Stimulated activated naive CD4-positive, alpha-beta T cell treated with Interleukin-2 at 50 U/mL for 16 hours (primary cell): ENCODE data around the gene PROS1.
"Not testable (repeated sequence)": the region's sequence is repeated elsewhere in the genome, so short reads cannot be mapped to it uniquely, and the experiment has no call there.

ENCODE experiments used
- DNase-seq: peaks from one replicate; lab custom pipeline; 2025; lab: John Stamatoyannopoulos, UW

PROS1 gene

GRCh38 chr3:93873412-93873811 lies 100.3 kb downstream of the PROS1 start:
- DNase-seq = not testable (repeated sequence)

- DNase-seq = no peak
Measured at GRCh38 chr3:93867425-93867824, 106.3 kb downstream of the PROS1 start.

- DNase-seq = no peak
Measured at GRCh38 chr3:93861017-93861416, 112.7 kb downstream of the PROS1 start.

DNA sequence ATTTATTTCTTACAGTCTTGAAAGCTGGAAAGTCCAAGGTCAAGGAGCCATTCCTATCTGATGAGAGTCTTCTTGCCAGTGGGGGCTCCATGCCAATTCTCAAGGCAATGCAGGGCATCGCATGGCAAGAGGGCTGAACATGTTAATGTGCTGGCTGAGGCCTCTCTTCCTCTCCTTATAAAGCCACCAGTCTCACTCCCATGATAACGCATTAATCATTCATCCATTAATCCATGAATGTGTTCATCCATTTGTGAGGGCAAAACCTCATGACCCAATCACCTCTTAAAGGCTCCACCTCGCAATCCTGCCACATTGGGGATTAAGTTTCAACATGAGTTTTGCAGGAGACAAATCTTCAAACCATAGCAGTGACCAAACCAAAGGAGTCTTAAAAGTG lies 118.3 kb downstream of the PROS1 start:
- DNase-seq = no peak

DNA sequence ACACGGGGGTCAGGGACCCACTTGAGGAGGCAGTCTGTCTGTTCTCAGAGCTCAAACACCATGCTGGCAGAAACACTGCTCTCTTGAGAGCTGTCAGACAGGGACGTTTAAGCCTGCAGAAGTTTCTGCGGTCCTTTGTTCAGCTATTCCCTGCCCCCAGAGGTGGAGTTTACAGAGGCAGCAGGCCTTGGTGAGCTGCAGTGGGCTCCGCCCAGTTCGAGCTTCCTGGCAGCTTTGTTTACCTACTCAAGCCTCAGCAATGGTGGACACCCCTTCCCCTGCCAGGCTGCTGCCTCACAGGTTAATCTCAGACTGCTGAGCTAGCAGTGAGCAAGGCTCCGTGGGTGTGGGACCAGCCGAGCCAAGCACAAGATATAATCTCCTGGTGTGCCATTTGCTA lies 121.5 kb downstream of the PROS1 start:
- DNase-seq = not testable (repeated sequence)

DNA sequence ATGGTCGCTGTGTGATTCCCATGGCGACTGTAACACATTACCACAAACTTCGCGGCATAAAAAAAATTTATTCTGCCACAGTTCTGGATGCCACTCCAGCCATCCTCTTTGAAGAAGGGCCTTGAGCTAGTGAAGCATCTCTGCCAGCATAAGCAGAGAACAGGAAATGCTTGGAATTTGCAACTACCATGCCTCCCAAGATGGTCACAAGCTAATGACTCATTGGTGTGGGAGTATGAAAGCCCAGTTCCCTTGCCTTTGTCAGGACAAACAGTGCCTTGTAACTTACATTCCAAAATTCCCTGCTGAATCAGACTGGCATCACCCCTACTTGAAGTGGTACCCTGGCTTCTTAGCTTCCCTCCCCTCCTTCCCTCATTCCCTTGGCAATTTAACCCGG lies 129.7 kb downstream of the PROS1 start:
- DNase-seq = no peak

DNA sequence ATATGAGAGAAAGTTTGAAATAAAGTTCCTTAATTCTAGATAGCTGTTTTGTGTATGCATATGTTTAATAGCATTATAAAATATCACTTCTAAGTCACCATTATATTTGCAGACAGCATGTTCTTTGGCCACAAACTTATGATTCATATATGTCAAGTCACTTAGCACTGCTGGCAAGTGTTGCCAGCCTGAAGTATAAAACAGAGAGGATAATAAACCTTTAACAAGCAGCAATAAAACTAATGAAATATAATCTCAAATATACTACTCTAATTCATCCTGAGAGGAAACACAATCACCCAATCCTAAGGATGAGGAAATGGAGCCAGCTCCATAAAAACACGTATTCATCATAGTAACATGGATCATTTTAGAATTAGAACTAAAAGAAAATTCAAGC lies 134.5 kb downstream of the PROS1 start:
- DNase-seq = not testable (repeated sequence)
